GM20431 (cell line): ENCODE measurements around the gene TEX2.

Experiments
- in situ Hi-C: fragments of 300-500 bp; cut with MseI, MboI; formaldehyde crosslinking; loops from one replicate; pipeline ENCODE4 v1.15.0; 2020; ENCODE audit warnings: low sequenced_read_pairs; ENCODE audit not compliant: unreplicated experiment

TEX2 gene

DNA sequence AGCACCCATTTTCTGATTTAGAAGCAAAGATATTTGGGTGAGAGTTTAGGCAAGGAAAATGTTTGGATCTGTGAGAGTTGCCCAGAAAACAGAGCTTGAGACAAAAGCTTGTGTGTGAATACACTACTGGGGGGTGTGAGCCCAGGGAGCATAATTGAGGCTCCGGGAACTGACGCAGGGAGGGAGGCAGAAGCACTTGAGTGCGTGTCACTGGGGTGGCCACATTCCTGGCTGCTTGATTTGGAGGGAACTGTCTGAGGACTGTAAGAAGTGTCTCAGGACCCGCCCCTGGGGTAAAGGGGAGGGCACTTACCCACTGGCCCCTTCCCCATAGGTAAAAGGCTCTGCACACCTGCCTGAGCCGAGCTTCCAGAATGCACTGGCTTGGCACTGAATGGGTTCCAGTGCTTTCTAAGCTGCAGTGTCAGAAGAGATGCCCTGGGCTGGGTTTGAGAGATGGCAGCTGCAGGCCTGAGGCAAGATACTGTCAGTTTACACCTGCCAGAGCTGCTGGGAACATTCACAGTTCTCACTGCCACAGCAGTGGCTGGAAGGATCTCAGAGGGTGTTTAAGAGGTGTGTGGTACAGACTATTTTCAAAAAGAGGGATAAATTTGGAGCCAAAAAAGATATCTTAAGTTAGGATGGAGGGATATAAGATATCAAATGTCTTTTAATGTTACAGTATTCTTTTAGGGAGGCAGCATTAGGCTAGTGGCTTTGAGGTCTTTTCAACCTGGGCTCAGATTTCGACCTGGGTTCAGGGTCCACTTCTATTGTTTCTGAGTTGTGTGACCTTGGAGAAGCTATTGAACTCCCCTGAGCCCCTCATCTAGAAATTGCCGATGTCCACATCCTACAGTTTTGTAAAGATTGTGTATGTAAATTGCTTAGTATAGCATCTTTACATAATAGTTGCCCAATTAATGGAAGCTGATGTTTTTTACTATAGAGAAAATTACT lies 6.9 kb upstream of the TEX2 start:
- in situ Hi-C loops: loop anchor here (25.0 kb wide), 1 partner anchor 358 kb away; the partner anchor contains the start of genes CSHL1 and GH1

DNA sequence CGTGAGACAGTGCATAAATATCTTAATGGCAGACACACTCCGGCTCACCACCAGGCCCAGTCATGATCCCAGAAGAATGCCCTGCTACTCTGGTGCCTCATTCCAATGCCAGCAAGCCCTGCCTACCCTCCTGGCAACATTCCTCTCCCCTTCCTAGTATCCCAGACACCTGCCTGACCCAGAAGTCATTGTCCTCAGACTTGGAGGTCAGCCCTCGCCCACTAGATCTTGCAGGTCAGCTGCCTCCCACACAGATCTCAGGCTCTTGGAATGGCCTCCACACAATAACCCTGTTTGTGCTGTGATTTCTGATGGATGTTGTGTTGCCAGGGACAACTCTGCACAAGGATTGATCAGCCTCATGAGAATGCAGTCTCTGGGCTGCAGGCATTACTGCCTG lies 1.8 kb upstream of the TEX2 start:
- in situ Hi-C loops: loop anchor here (25.0 kb wide), 1 partner anchor 353 kb away; the partner anchor contains the start of genes CSHL1 and GH1

DNA sequence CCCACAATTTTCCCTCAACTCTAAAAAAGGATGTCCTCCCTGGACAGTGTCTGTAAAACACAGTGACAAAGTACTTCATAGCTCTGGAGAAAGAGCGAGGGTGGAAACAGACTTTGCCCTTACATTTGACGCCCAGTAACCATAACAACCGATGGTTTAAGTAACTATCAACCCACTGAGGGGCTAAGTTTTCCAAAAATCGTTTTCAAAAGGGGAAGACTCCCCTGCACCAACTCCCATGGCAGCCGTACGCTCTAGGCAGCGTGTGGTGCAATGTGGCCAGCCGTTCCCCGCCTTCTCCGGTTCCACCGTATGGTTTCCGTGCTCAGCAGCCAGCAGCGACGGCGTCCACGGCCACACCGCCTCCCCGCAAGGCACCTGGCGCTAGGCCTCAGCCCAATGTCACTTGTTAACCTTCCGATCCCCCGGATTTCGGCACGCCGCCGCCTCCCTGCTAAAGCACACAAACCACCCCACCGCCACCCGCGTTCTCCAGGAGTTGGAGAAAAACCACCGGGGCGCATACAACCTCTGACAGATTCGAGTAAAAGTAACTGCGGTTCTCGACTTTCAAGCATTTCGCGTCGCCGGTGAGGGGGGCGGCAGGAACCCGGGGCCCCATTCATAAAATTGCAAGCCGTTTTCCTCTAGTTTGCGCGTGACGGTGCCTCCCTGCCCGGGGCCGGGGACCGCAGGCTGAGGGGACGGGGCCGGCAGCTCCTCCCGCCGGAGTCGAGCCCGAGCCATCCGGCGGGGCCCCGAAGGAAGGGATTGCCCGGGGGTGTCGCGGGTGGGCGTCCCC lies 661 bp downstream of the TEX2 start:
- in situ Hi-C loops: loop anchor here (25.0 kb wide), 1 partner anchor 350 kb away; the partner anchor contains the start of genes CSHL1 and GH1

DNA sequence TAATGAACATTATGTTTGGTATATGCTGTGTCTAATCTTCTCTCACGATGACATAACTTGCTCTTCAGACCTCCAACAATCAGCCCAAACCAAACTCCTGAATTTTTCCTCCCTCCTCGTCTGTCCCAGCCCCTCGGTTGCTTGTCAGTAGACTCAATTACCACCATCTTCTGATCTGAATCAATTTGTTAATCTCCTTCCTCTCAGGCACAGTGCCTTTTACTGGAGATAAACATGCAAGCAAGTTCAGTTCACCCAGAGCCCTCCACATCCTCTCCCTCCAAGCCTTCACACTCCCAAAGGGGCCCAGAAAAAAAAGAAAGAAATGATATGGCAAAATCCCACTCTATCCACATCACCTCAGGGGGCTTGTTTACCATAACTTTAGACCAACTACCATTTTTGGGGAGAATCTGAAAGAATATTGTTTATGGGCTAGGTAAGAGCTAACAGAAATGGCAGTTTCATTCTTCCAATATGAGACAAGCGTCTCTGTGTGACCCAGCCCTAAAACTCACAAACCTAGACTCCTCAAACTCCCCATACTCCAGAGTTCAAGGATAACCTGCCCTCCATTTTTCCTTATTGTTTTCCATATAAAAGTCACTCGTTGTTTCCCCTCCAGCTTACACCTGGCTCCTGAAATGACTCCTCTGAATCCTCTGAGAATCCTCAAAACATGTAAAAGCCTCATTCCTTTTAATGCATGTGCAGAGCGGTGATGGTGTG lies 1.5 kb downstream of the TEX2 start:
- in situ Hi-C loops: loop anchor here (25.0 kb wide), 1 partner anchor 349 kb away; the partner anchor contains the start of genes CSHL1 and GH1

DNA sequence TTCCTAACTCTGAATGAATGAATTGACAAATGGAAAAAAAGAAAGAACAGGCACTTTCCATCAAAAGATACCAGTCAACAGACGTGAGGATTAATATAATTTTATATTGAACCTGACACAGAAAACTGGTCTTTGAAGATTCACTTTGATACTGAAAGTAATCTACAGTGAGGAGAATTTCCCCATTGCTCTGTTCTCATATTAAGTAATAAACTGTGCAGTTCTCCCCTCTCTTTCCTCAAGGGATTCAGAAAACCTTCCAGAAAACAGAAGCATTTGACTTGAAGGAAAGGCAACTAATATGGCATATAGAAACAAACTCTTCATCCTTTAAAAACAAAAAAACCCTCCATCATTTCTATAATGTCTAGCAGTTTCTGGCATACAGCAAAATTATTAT lies 2.2 kb downstream of the TEX2 start:
- in situ Hi-C loops: loop anchor here (25.0 kb wide), 1 partner anchor 349 kb away; the partner anchor contains the start of genes CSHL1 and GH1

DNA sequence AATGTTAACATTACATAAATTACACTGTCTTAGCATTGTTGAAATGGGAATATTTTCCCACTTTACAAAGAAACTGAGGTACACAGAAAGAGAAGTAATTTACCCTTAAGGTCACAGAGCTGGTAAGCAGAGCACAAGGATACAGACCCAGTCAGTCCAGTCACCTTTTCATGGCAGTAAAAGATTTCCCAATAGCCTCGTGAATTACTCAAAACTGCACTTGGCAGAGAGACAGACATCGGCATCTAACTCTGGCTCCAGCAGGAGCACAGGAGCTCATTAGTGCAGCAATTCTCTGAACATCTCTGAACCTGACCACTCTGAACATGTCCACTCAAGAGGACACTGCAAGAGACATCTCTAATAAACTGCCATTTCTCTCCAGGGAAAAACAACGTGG lies 3.1 kb downstream of the TEX2 start:
- in situ Hi-C loops: loop anchor here (25.0 kb wide), 1 partner anchor 348 kb away; the partner anchor contains the start of genes CSHL1 and GH1

DNA sequence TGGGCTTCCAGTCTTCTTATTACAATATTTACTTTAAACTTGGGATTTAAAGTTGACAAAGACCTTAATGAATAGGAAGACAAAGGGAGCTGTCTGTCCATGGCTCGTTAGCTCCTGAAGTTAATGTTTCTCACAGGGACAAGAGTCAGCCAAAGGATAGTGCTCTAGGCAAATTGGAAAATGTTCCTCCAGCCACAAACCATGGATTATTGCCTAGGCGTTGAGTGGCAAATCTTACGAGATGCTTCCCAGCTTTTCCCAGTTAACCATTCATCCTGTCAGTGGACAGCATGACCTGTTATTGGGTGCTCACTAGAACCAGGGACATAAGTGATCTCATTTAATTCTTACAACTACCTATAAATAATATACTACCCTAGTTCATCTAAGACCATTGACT lies 3.6 kb downstream of the TEX2 start:
- in situ Hi-C loops: loop anchor here (25.0 kb wide), 1 partner anchor 347 kb away; the partner anchor contains the start of genes CSHL1 and GH1

DNA sequence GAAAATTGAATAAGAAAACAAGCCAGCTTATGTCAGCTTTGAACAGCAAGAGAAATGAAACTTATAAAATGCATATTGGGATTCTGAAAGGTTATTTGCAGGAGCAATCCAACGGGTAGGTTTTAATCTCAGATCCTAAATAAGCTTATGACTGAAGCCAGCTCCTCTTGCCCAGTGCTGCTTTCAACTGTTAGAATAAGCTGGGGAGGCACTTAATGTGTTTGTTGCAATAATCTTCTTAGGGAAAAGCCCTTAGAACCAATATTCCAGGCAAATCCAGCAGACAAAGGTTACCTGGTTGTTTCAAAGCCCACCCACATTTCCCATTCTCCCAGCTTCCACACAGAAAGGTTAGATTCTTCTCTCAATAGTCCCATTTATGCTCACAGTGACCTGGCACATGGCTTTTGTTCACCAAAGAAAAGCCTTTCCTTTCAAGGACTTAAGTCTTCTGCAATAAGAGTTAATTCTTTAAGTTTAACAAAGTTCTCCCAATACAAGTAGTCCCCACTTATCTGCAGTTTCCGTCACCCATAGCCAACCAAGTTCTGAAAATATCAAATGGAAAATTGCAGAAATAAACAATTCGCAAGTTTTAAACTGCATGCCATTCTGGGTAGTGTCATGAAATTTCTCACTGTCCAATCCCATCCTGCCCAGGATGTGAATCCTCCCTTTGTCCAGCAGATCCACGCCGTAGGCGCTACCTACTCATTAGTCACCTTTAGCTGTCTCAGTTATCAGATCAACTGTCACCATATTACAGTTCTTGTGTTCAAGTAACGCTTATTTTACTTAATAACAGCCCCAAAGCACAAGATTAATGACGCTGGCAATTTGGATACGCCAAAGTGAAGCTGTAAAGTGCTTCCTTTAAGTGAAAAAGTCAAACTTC lies 5.9 kb downstream of the TEX2 start:
- in situ Hi-C loops: loop anchor here (25.0 kb wide), 1 partner anchor 345 kb away; the partner anchor contains the start of genes CSHL1 and GH1

DNA sequence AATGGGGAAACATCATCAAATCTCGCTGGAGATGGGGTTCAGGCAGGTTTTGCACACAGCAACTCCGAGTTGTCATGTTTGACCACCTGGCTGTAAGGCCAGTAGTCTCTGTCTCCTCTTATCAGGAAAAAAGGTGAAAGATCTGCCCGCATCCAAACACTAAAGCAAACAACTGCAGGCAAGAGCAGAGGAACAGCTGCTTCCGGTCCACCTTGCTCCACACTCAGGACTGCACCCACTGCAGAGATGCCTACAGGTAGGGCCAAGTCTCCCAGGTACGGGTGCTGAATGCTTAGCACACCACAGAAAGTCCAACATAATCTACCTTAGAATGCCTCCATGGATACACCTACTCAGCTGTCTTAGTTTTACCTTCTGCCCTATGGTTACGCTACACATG lies 7.3 kb downstream of the TEX2 start:
- in situ Hi-C loops: loop anchor here (25.0 kb wide), 1 partner anchor 343 kb away; the partner anchor contains the start of genes CSHL1 and GH1

DNA sequence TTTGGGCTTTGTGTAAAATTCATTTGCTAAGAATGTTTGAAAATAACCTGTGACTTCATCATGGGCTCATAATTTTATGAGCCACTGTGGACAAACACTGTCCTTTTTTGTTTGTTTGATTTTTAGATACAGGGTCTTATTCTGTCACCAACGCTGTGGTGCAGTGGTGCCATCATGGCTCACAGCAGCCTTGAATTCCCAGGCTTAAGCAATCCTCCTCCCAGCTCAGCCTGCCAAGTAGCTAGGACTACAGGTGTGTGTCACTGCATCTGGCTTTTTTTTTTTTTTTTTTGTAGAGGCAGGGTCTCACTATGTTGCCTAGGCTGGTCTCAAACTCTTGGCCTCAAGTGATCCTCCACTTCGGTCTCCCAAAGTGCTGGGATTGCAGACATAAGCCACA lies 8.3 kb downstream of the TEX2 start:
- in situ Hi-C loops: loop anchor here (25.0 kb wide), 1 partner anchor 342 kb away; the partner anchor contains the start of genes CSHL1 and GH1

DNA sequence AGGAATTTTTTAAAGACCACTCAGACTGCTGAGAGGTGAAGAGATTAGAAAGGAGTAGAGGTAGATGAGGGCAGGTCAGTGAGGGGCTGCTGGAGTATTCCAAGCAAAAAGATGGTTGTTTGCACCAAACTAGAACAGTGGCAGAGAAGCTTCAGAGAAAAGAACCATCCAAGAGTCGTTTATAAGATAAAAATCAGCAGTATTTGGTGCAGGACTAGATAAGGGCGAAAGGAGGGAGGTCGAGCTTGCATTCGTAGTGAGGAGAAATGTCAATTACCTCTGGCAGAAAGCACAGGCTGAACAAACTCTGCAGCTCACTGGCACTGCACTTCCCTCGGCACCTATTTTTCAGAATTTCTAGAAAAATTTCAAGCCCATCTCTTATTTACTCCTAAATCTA lies 9.6 kb downstream of the TEX2 start:
- in situ Hi-C loops: loop anchor here (25.0 kb wide), 1 partner anchor 341 kb away; the partner anchor contains the start of genes CSHL1 and GH1

DNA sequence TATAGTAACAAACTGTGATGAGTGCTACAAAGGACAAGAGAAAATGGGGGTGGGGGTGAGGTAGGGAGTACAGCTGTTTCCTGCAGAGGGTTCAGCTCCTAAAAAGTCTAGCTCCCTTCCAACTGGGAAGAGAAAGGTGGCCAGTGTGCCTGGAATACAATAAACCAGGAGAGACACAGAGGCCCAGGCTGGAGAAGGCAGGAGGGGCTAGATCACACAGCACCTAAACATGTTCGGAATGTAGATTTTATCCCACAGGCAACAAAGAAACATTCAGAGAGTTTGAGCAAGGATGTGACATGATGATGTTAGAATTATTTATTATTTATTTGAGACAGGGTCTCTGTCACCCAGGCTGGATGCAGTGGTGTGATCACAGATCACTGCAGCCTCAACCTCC lies 10.2 kb downstream of the TEX2 start:
- in situ Hi-C loops: loop anchor here (25.0 kb wide), 1 partner anchor 341 kb away; the partner anchor contains the start of genes CSHL1 and GH1

DNA sequence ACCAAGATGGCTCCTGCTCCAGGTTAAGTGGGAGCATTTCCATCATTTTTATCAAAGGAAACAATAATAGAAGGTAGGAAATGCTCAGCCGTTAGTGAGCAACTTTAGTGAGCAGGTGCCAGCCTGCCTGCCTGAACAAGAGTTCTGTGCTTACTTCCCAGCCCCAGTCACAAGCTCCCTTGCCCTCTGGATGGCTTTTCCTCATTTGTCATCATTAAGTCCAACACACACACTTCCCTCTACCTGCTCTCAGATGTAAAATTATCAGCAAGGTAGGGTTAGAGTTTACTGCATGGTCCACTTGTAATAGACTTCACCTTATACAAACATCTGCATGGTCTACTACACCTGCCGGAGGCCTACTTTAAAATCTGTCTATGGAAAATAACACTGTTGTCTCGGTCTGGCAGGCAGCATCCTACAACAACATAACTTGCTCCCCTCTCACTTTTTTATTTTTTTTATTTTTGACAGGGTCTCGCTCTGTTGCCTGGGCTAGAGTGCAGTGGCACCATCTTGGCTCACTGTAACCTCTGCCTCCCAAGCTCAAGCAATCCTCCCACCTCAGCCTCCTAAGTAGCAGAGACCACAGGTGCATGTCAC lies 12.7 kb downstream of the TEX2 start:
- in situ Hi-C loops: loop anchor here (25.0 kb wide), 1 partner anchor 338 kb away; the partner anchor contains the start of genes CSHL1 and GH1

DNA sequence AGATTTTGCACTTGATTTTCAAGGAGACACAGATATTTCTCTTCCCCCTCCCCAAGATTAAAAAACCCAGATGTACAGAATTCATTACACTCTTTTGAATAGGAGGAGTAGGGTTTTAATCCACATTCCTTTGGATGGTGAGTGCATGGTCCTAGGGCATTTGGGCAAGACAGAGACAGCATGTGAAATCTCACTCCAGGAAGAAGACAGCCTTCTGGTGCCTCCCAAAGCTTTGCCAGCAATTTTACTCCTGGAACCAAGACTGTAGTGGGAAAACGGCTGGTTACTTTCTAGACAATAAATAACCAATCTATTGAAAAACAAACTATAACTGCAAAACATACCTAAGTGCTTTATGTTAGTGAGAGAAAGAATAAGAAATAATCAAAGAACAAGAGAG lies 15.2 kb downstream of the TEX2 start:
- in situ Hi-C loops: no loop called here

DNA sequence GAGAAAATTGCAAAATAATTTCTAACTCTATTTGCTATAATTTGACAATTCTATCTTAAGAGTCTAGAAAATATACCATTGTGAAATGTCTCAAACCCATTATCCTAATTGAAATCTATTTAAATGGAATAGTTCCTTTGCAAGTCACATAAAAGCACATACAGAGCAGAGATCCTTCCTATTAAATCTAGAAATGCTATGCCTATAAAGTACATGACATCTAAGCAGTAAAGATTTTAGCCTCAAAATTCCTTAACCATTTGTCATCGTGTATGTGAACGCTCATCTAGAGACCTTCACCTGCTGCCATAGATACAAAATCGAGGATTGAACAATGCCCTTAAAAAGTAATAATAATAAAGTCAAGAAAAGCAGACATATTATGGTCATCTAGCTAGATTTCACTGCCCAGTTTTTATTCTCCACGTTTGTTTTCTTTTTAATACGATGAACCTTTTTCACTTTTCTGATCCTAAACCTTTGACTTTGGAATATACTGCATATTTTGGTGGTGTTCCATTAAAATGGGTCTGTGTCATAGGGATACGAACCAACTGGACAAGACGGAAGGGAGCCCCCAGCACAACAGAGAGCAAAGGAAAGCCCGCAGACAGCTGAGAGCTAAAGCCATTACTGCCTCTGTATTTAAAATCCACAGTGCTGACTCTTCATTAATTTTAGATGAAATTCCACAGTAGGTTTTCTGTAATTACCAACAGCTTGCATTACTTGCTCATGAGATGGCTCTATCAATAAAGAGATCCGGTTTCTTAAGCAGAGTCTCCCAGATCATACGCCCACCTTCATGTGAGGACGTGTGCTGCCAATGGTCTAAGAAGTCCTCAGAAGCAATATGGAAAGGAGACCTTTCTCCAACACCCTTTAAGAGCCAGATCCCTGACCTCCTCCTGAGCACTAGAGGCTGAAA lies 17.6 kb downstream of the TEX2 start:
- in situ Hi-C loops: no loop called here

DNA sequence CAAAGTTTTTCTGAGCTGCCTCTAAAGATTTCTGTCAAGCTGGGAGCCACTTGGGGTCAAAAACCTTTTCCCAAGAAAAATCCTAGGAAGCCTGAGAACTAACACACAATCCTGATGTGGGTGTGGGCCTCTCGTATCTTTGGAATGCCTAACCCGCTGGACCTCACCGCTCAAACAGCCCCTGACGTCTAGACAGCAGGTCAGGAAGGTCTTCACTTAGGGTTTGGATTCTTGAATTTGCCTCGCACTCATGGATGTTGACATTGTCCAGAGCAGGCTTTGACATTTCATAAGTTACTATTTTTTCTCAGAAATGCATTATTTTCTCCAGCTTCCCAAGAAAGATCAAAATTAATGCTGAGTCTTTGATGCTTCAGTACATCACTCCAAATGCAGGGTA lies 18.9 kb downstream of the TEX2 start:
- in situ Hi-C loops: no loop called here

DNA sequence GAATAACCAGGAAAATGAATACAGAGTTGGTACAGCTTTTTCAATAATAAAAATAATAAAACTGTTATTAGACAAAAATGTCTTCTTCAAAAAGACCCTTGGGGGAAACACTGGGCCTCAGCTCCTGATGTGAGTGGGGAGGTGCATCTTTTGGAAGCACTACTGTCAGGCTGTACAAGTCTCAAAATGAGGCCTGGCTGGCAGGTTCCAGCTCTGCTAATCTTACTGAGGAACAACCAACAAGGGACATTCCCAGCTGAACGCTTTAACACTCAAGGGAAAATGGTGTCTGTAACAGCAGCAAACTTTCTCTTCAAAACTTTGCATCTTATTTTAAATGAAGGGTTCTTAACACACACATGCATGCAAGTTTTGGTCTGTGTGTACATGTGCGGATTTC lies 19.7 kb downstream of the TEX2 start:
- in situ Hi-C loops: no loop called here
